SK-N-SH (cell line): ENCODE measurements around the gene TFDP2. TPM values are rescaled to one million over a fixed set of nuclear protein-coding genes. Genes with fewer than 3 reads are reported as not detected.

Experiments
- CTCF ChIA-PET: fragments of 300-600, 350-600 bp; formaldehyde crosslinking; extraction: SDS; loops from one replicate; lab custom pipeline; 2021; lab: Yijun Ruan, JAX
- POLR2A ChIA-PET: fragments of 350-600 bp; sonication (Branson Sonifier 250); formaldehyde crosslinking; extraction: SDS; loops from one replicate; lab custom pipeline; 2020; ENCODE audit warnings: antibody characterized with exemption, inconsistent platforms; lab: Yijun Ruan, JAX
- DNase-seq: peaks from one replicate; pipeline ENCODE4 v3.0.0; 2012
- H2AFZ ChIP-seq: fragments of 200-600 bp; sonication (generic); 2 replicates; pipeline ENCODE4 v1.8.1; 2016; ENCODE audit warnings: antibody characterized with exemption, mild to moderate bottlenecking, low read depth
- H3F3A ChIP-seq: fragments of 200-600 bp; sonication (generic); replicated peaks from 2 replicates; pipeline ENCODE3; 2016; ENCODE audit warnings: antibody characterized with exemption, mild to moderate bottlenecking; ENCODE audit not compliant: insufficient read depth
- H3K27ac ChIP-seq, 2 experiments: fragments of 200-500 bp in 1 of 2; fragments of 200-600 bp in 1 of 2; sonication (Bioruptor generic) in 1 of 2; sonication (generic), shearing (Covaris generic) in 1 of 2; 2 replicates each; pipeline versions ENCODE4 v1.5.1 to v1.6.1; 2014 to 2016; ENCODE audit warnings: low read depth in 2 of 2, inconsistent platforms in 1 of 2, low read length in 1 of 2, mild to moderate bottlenecking in 1 of 2, mixed read lengths in 1 of 2
- H3K27me3 ChIP-seq: fragments of 200-600 bp; sonication (generic), shearing (Covaris generic); 2 replicates; pipeline ENCODE4 v1.6.1; 2016; ENCODE audit warnings: mixed run types; ENCODE audit not compliant: insufficient read depth
- H3K36me3 ChIP-seq, 2 experiments: fragments of 200-500 bp in 1 of 2; fragments of 200-600 bp in 1 of 2; sonication (Bioruptor generic) in 1 of 2; sonication (generic) in 1 of 2; replicated peaks in 1 of 2; 2 replicates each; pipeline versions ENCODE3 to v1.5.1; 2014 to 2016; ENCODE audit warnings: low read length in 1 of 2, mild to moderate bottlenecking in 1 of 2; ENCODE audit not compliant: insufficient read depth in 2 of 2, control insufficient read depth in 1 of 2
- H3K4me1 ChIP-seq, 2 experiments: fragments of 200-500 bp in 1 of 2; fragments of 200-600 bp in 1 of 2; sonication (Bioruptor generic) in 1 of 2; sonication (generic), shearing (Covaris generic) in 1 of 2; 2 replicates each; pipeline versions ENCODE4 v1.5.1 to v1.6.1; 2014 to 2016; ENCODE audit warnings: low read depth in 1 of 2, low read length in 1 of 2, mixed run types in 1 of 2; ENCODE audit not compliant: insufficient read depth in 2 of 2, control insufficient read depth in 1 of 2
- H3K4me2 ChIP-seq: fragments of 200-600 bp; sonication (generic), shearing (Covaris generic); 2 replicates; pipeline ENCODE4 v1.6.1; 2017; ENCODE audit warnings: mixed run types
- H3K4me3 ChIP-seq, 2 experiments: fragments of 200-500 bp in 1 of 2; fragments of 200-600 bp in 1 of 2; sonication (Bioruptor generic) in 1 of 2; sonication (generic), shearing (Covaris generic) in 1 of 2; 2 replicates each; pipeline versions ENCODE4 v1.5.1 to v1.8.1; 2014 to 2016; ENCODE audit warnings: low read depth in 2 of 2, inconsistent platforms in 1 of 2, low read length in 1 of 2, mild to moderate bottlenecking in 1 of 2, mixed read lengths in 1 of 2, moderate library complexity in 1 of 2
- H3K79me2 ChIP-seq: fragments of 200-600 bp; sonication (generic); 2 replicates; pipeline ENCODE4 v1.8.1; 2017; ENCODE audit warnings: mild to moderate bottlenecking; ENCODE audit not compliant: insufficient read depth
- H3K9ac ChIP-seq: fragments of 200-600 bp; sonication (generic); 2 replicates; pipeline ENCODE4 v1.6.1; 2017; ENCODE audit warnings: mixed run types
- H3K9me2 ChIP-seq: fragments of 200-600 bp; sonication (generic); 2 replicates; pipeline ENCODE4 v1.6.1; 2017; ENCODE audit warnings: mixed run types
- H3K9me3 ChIP-seq: fragments of 200-600 bp; sonication (generic); 2 replicates; pipeline ENCODE4 v1.6.1; 2017; ENCODE audit warnings: mixed run types, mild to moderate bottlenecking, moderate library complexity
- H4K20me1 ChIP-seq: fragments of 200-600 bp; sonication (generic); 2 replicates; pipeline ENCODE4 v1.6.1; 2017; ENCODE audit warnings: mild to moderate bottlenecking, mixed run types; ENCODE audit not compliant: insufficient read depth
- CHD2 ChIP-seq: fragments of 150-350 bp; IDR thresholded peaks from 2 replicates; pipeline ENCODE4 v1.6.1; 2018; ENCODE audit warnings: low read length; ENCODE audit not compliant: partially characterized antibody
- FOSL2 ChIP-seq: IDR thresholded peaks from 2 replicates; pipeline ENCODE4 v1.4.0; 2012; ENCODE audit warnings: low read depth, mild to moderate bottlenecking, moderate library complexity, borderline replicate concordance
- FOXM1 ChIP-seq: IDR thresholded peaks from 2 replicates; pipeline ENCODE4 v1.4.0; 2012; ENCODE audit warnings: low read depth, mild to moderate bottlenecking
- GATA2 ChIP-seq: sonication (generic); formaldehyde crosslinking; IDR thresholded peaks from 2 replicates; pipeline ENCODE4 v1.5.0; 2020; ENCODE audit warnings: mild to moderate bottlenecking, missing genetic modification reagents
- JUND ChIP-seq: IDR thresholded peaks from 2 replicates; pipeline ENCODE4 v1.4.0; 2012
- PBX3 ChIP-seq: IDR thresholded peaks from 2 replicates; pipeline ENCODE4; 2012
- RFX5 ChIP-seq: IDR thresholded peaks from 2 replicates; pipeline ENCODE4 v1.6.1; 2012; ENCODE audit warnings: mild to moderate bottlenecking, improper control_type of control experiment, low read length
- WGBS: methylation state at CpG from one replicate; pipeline ENCODE4 v1.1.6; 2017; ENCODE audit warnings: low lambda C conversion rate; 5-methylcytosine and 5-hydroxymethylcytosine counted together
- polyA plus RNA-seq, 3 experiments: library from polyadenylated mRNA; depleted of rRNA; stranded (reverse); fragments of >200 nt; gene quantifications; 2 replicates each; pipeline ENCODE4 v1.2.3, GENCODE V29; 2012
- TF ChIP-seq, protein P1 (sequence below): IDR thresholded peaks from 2 replicates; pipeline ENCODE4 v1.4.0; 2012; ENCODE audit warnings: low read depth
- TF ChIP-seq, protein P2 (sequence below): IDR thresholded peaks from 2 replicates; pipeline ENCODE4 v1.4.0; 2012; ENCODE audit warnings: low read depth, borderline replicate concordance
- TF ChIP-seq, protein P3 (sequence below): IDR thresholded peaks from 2 replicates; pipeline ENCODE4 v1.6.1; 2012; ENCODE audit warnings: mild to moderate bottlenecking, low read depth, low read length, moderate library complexity

TFDP2 gene
- polyA plus RNA-seq, 1 of the 3 experiments (the other 2 are of a cell fraction): 8.6 TPM

DNA sequence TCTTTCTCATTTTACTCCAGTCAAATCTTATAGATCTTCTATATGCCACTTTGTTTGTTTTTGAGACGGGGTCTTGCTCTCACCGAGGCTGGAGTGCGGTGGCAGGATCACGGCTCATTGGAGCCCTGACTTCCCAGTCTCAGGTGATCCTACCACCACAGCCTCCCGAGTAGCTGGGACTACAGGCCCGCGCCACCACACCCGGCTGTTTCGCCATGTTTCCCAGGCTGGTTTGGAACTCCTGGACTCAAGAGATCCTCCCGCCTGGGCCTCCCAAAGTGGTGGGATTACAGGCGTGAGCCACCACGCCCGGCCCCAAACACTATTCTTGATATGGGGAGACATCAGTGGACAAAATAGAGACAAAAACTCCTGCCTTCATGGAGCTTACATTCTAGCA, 927 bp upstream of the TFDP2 start:
- Histone ChIP-seq H3K9me3 (no peaks in the 10 kb centered on the region), H3K4me3 (no peak overlapping the region)
- TF ChIP-seq FOXM1: no peak
- TF ChIP-seq, all 33 proteins: peak for 0
- CTCF ChIA-PET: interaction anchor here (1.4 kb wide), 1 partner anchor 14 kb away, joined by 3 read pairs; no protein-coding TSS in a partner anchor
- POLR2A ChIA-PET: no interaction called here
- Histone ChIP-seq H3K36me3 (no peaks in the 10 kb centered on the region), H3K4me2 (no peak overlapping the region), H2AFZ (peak overlapping the region; percentile 100; the same call in 1 of the 2 replicates), H3K79me2 (peaks cover 23% of the 10 kb centered on the region), H3K9me2 (no peaks in the 10 kb centered on the region), H3K27ac (no peak overlapping the region), H3K4me1 (peaks cover 0 to 9% of the 10 kb centered on the region in 2 experiments; a peak in 3 of 4 replicates), H3F3A (no peaks in the 10 kb centered on the region), H3K9ac (no peak overlapping the region), H4K20me1 (no peaks in the 10 kb centered on the region), H3K27me3 (no peaks in the 10 kb centered on the region)
- no peak for DNase-seq
- 88% methylated on average over 13 of the region's 13 CpGs for WGBS

GRCh38 chr3:142149673-142149992, 289 bp upstream of the TFDP2 start:
- no peak for DNase-seq
- H3K4me3 ChIP-seq: peak overlapping the region; percentile 80 to 88
- H3K36me3 ChIP-seq: no peaks in the 10 kb centered on the region
- peak overlapping the region; percentile 96 for H3K4me2 ChIP-seq
- peaks cover 25% of the 10 kb centered on the region for H3K79me2 ChIP-seq
- peak overlapping the region; percentile 90 for H3K9ac ChIP-seq
- H3F3A ChIP-seq: peaks cover 4% of the 10 kb centered on the region
- no peaks in the 10 kb centered on the region for H3K9me3 ChIP-seq
- H3K27me3 ChIP-seq: no peaks in the 10 kb centered on the region
- ChIA-PET POLR2A (no interaction called here), CTCF (no interaction called here)
- no peaks in the 10 kb centered on the region for H3K9me2 ChIP-seq
- no peak for TF ChIP-seq GATA2 (CRISPR knock-in tag)
- peak overlapping the region; percentile 100 for H2AFZ ChIP-seq
- peak overlapping the region in 1 of 2 experiments; percentile 75; a peak in 2 of 4 replicates for H3K27ac ChIP-seq
- 8% methylated on average over 10 of the region's 14 CpGs for WGBS
- H4K20me1 ChIP-seq: no peaks in the 10 kb centered on the region
- peaks cover 5 to 9% of the 10 kb centered on the region in 2 experiments for H3K4me1 ChIP-seq

- Histone ChIP-seq H3K27me3 (no peaks in the 10 kb centered on the region), H3K9me2 (no peaks in the 10 kb centered on the region), H3K9ac (peak overlapping the region; percentile 90), H3K36me3 (no peaks in the 10 kb centered on the region), H3K79me2 (peaks cover 35% of the 10 kb centered on the region), H2AFZ (peak overlapping the region; percentile 100), H3K9me3 (no peaks in the 10 kb centered on the region), H4K20me1 (no peaks in the 10 kb centered on the region), H3K4me2 (peak overlapping the region; percentile 96), H3K27ac (peak overlapping the region; percentile 75 to 79), H3K4me3 (peak overlapping the region; percentile 80 to 88), H3F3A (peaks cover 4% of the 10 kb centered on the region), H3K4me1 (peaks cover 5 to 9% of the 10 kb centered on the region in 2 experiments)
- POLR2A ChIA-PET: no interaction called here
- TF ChIP-seq, protein P1, sequence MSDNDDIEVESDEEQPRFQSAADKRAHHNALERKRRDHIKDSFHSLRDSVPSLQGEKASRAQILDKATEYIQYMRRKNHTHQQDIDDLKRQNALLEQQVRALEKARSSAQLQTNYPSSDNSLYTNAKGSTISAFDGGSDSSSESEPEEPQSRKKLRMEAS: no peak
- no peak for TF ChIP-seq PBX3
- TF ChIP-seq, protein P2, sequence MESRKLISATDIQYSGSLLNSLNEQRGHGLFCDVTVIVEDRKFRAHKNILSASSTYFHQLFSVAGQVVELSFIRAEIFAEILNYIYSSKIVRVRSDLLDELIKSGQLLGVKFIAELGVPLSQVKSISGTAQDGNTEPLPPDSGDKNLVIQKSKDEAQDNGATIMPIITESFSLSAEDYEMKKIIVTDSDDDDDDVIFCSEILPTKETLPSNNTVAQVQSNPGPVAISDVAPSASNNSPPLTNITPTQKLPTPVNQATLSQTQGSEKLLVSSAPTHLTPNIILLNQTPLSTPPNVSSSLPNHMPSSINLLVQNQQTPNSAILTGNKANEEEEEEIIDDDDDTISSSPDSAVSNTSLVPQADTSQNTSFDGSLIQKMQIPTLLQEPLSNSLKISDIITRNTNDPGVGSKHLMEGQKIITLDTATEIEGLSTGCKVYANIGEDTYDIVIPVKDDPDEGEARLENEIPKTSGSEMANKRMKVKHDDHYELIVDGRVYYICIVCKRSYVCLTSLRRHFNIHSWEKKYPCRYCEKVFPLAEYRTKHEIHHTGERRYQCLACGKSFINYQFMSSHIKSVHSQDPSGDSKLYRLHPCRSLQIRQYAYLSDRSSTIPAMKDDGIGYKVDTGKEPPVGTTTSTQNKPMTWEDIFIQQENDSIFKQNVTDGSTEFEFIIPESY: no peak
- TF ChIP-seq CHD2: no peak
- TF ChIP-seq RFX5: no peak
- TF ChIP-seq, protein P3, sequence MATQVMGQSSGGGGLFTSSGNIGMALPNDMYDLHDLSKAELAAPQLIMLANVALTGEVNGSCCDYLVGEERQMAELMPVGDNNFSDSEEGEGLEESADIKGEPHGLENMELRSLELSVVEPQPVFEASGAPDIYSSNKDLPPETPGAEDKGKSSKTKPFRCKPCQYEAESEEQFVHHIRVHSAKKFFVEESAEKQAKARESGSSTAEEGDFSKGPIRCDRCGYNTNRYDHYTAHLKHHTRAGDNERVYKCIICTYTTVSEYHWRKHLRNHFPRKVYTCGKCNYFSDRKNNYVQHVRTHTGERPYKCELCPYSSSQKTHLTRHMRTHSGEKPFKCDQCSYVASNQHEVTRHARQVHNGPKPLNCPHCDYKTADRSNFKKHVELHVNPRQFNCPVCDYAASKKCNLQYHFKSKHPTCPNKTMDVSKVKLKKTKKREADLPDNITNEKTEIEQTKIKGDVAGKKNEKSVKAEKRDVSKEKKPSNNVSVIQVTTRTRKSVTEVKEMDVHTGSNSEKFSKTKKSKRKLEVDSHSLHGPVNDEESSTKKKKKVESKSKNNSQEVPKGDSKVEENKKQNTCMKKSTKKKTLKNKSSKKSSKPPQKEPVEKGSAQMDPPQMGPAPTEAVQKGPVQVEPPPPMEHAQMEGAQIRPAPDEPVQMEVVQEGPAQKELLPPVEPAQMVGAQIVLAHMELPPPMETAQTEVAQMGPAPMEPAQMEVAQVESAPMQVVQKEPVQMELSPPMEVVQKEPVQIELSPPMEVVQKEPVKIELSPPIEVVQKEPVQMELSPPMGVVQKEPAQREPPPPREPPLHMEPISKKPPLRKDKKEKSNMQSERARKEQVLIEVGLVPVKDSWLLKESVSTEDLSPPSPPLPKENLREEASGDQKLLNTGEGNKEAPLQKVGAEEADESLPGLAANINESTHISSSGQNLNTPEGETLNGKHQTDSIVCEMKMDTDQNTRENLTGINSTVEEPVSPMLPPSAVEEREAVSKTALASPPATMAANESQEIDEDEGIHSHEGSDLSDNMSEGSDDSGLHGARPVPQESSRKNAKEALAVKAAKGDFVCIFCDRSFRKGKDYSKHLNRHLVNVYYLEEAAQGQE: no peak
- no peak for TF ChIP-seq FOSL2
- TF ChIP-seq JUND: no peak
- peak; percentile 27 for DNase-seq
- CTCF ChIA-PET: interaction anchor here (1.0 kb wide), 1 partner anchor 22 kb away, joined by 3 read pairs; no protein-coding TSS in a partner anchor
- WGBS: 10% methylated on average over 11 of the region's 11 CpGs
Observed at GRCh38 chr3:142148044-142148791, 1.1 kb downstream of the TFDP2 start.
